Dendritic cell treated with granulocyte-macrophage colony-stimulating factor and Interleukin-4, amounts not matched to agents 40 ng/mL and 50 ng/mL, for 4 days (primary cell): ENCODE data around the gene GTF2H4.

Source experiments
- H3K27ac Mint-ChIP-seq: one replicate; pipeline ENCODE4 v1.8.0; 2022; ENCODE audit warnings: mild to moderate bottlenecking, mixed read lengths
- H3K27me3 Mint-ChIP-seq: one replicate; pipeline ENCODE4 v1.8.0; 2022; ENCODE audit warnings: mild to moderate bottlenecking, mixed read lengths
- H3K36me3 Mint-ChIP-seq: one replicate; pipeline ENCODE4 v1.8.0; 2022; ENCODE audit warnings: low read depth, mixed read lengths
- H3K4me1 Mint-ChIP-seq: one replicate; pipeline ENCODE4 v1.8.0; 2022; ENCODE audit warnings: low read depth, mixed read lengths
- H3K4me3 Mint-ChIP-seq: one replicate; pipeline ENCODE4 v1.8.0; 2022; ENCODE audit warnings: mild to moderate bottlenecking, moderate library complexity, mixed read lengths
- H3K9me3 Mint-ChIP-seq: one replicate; pipeline ENCODE4 v1.8.0; 2022; ENCODE audit warnings: mixed read lengths
- intact Hi-C: fragments of 100-400 bp; cut with micrococcal nuclease; formaldehyde crosslinking; loops from one replicate; pipeline ENCODE4 v1.15.0; 2022

The GTF2H4 gene

GRCh38 chr6:30886897-30887255 lies 21.1 kb upstream of the GTF2H4 start:
- intact Hi-C loops = no loop called here
- Mint-ChIP-seq H3K4me3 (no peak overlapping the region), H3K9me3 (no peaks in the 10 kb centered on the region), H3K36me3 (no peaks in the 10 kb centered on the region), H3K4me1 (peaks cover 26% of the 10 kb centered on the region), H3K27ac (no peak overlapping the region), H3K27me3 (peaks cover 57% of the 10 kb centered on the region)

GRCh38 chr6:30887901-30888815 lies 19.8 kb upstream of the GTF2H4 start:
- Mint-ChIP-seq H3K4me1 (peaks cover 26% of the 10 kb centered on the region), H3K9me3 (no peaks in the 10 kb centered on the region), H3K4me3 (no peak overlapping the region), H3K36me3 (no peaks in the 10 kb centered on the region), H3K27ac (no peak overlapping the region), H3K27me3 (peaks cover 56% of the 10 kb centered on the region)
- intact Hi-C loops = no loop called here

- Mint-ChIP-seq H3K4me1 (peaks cover 19% of the 10 kb centered on the region), H3K4me3 (no peak overlapping the region), H3K27me3 (peaks cover 52% of the 10 kb centered on the region), H3K27ac (no peak overlapping the region), H3K36me3 (no peaks in the 10 kb centered on the region), H3K9me3 (no peaks in the 10 kb centered on the region)
- intact Hi-C loops = no loop called here
These were observed 19.1 kb upstream of the GTF2H4 start for GRCh38 chr6:30888816-30889495.

GRCh38 chr6:30889496-30889885 lies 18.5 kb upstream of the GTF2H4 start:
- Mint-ChIP-seq H3K9me3 (no peaks in the 10 kb centered on the region), H3K4me1 (peaks cover 19% of the 10 kb centered on the region), H3K36me3 (no peaks in the 10 kb centered on the region), H3K4me3 (no peak overlapping the region), H3K27me3 (peaks cover 53% of the 10 kb centered on the region), H3K27ac (no peak overlapping the region)
- intact Hi-C loops = no loop called here

- Mint-ChIP-seq H3K27me3 (peaks cover 53% of the 10 kb centered on the region), H3K4me1 (peaks cover 15% of the 10 kb centered on the region), H3K9me3 (no peaks in the 10 kb centered on the region), H3K4me3 (no peak overlapping the region), H3K27ac (no peak overlapping the region), H3K36me3 (no peaks in the 10 kb centered on the region)
- intact Hi-C loops = no loop called here
These were observed 17.9 kb upstream of the GTF2H4 start for GRCh38 chr6:30889921-30890645.

- no peak overlapping the region for H3K4me3 Mint-ChIP-seq
- H3K4me1 Mint-ChIP-seq = peaks cover 8% of the 10 kb centered on the region
- no peaks in the 10 kb centered on the region for H3K9me3 Mint-ChIP-seq
- peaks cover 47% of the 10 kb centered on the region for H3K27me3 Mint-ChIP-seq
- no peaks in the 10 kb centered on the region for H3K36me3 Mint-ChIP-seq
- intact Hi-C loops = no loop called here
- no peak overlapping the region for H3K27ac Mint-ChIP-seq
These were observed 17.2 kb upstream of the GTF2H4 start for GRCh38 chr6:30890646-30891449.

GRCh38 chr6:30891450-30891723 lies 16.6 kb upstream of the GTF2H4 start:
- H3K27ac Mint-ChIP-seq = no peak overlapping the region
- no peak overlapping the region for H3K4me3 Mint-ChIP-seq
- H3K27me3 Mint-ChIP-seq = peaks cover 43% of the 10 kb centered on the region
- H3K9me3 Mint-ChIP-seq = no peaks in the 10 kb centered on the region
- no peaks in the 10 kb centered on the region for H3K36me3 Mint-ChIP-seq
- intact Hi-C loops = no loop called here
- H3K4me1 Mint-ChIP-seq = peaks cover 2% of the 10 kb centered on the region

GRCh38 chr6:30891816-30892538 lies 16.0 kb upstream of the GTF2H4 start:
- H3K9me3 Mint-ChIP-seq = no peaks in the 10 kb centered on the region

GRCh38 chr6:30893001-30893591 lies 14.9 kb upstream of the GTF2H4 start:
- H3K4me1 Mint-ChIP-seq = no peaks in the 10 kb centered on the region

More at GRCh38 chr6:30891816-30892538, 16.0 kb upstream of the GTF2H4 start:
- intact Hi-C loops = no loop called here
- H3K36me3 Mint-ChIP-seq = no peaks in the 10 kb centered on the region
- H3K27me3 Mint-ChIP-seq = peaks cover 37% of the 10 kb centered on the region
- H3K27ac Mint-ChIP-seq = no peak overlapping the region
- no peaks in the 10 kb centered on the region for H3K4me1 Mint-ChIP-seq
- no peak overlapping the region for H3K4me3 Mint-ChIP-seq

GRCh38 chr6:30893666-30894065 lies 14.3 kb upstream of the GTF2H4 start:
- H3K27ac Mint-ChIP-seq = no peak overlapping the region
- H3K27me3 Mint-ChIP-seq = peaks cover 36% of the 10 kb centered on the region
- no peaks in the 10 kb centered on the region for H3K4me1 Mint-ChIP-seq
- no peak overlapping the region for H3K4me3 Mint-ChIP-seq
- H3K36me3 Mint-ChIP-seq = no peaks in the 10 kb centered on the region
- no peaks in the 10 kb centered on the region for H3K9me3 Mint-ChIP-seq
- intact Hi-C loops = no loop called here

More at GRCh38 chr6:30893001-30893591, 14.9 kb upstream of the GTF2H4 start:
- H3K36me3 Mint-ChIP-seq = no peaks in the 10 kb centered on the region
- H3K27me3 Mint-ChIP-seq = peaks cover 37% of the 10 kb centered on the region
- H3K4me3 Mint-ChIP-seq = no peak overlapping the region
- H3K9me3 Mint-ChIP-seq = no peaks in the 10 kb centered on the region
- intact Hi-C loops = no loop called here
- no peak overlapping the region for H3K27ac Mint-ChIP-seq

GRCh38 chr6:30894381-30894780 lies 13.6 kb upstream of the GTF2H4 start:
- Mint-ChIP-seq H3K36me3 (no peaks in the 10 kb centered on the region), H3K4me1 (no peaks in the 10 kb centered on the region), H3K9me3 (no peaks in the 10 kb centered on the region), H3K27me3 (peaks cover 35% of the 10 kb centered on the region), H3K27ac (no peak overlapping the region), H3K4me3 (no peak overlapping the region)
- intact Hi-C loops = no loop called here

GRCh38 chr6:30894935-30895334 lies 13.1 kb upstream of the GTF2H4 start:
- no peak overlapping the region for H3K4me3 Mint-ChIP-seq
- H3K27ac Mint-ChIP-seq = no peak overlapping the region
- intact Hi-C loops = no loop called here
- peaks cover 32% of the 10 kb centered on the region for H3K27me3 Mint-ChIP-seq
- H3K9me3 Mint-ChIP-seq = no peaks in the 10 kb centered on the region
- no peaks in the 10 kb centered on the region for H3K4me1 Mint-ChIP-seq
- no peaks in the 10 kb centered on the region for H3K36me3 Mint-ChIP-seq

- peaks cover 27% of the 10 kb centered on the region for H3K27me3 Mint-ChIP-seq
- H3K27ac Mint-ChIP-seq = no peak overlapping the region
- H3K4me3 Mint-ChIP-seq = no peak overlapping the region
- H3K4me1 Mint-ChIP-seq = no peaks in the 10 kb centered on the region
- intact Hi-C loops = no loop called here
- no peaks in the 10 kb centered on the region for H3K9me3 Mint-ChIP-seq
- no peaks in the 10 kb centered on the region for H3K36me3 Mint-ChIP-seq
These were observed 12.7 kb upstream of the GTF2H4 start for GRCh38 chr6:30895343-30895742.
